ENCODE data around the gene PNLIPRP2.

PNLIPRP2 gene

GRCh38 chr10:116613471-116613870 lies 7.3 kb upstream of the PNLIPRP2 start:
- DNase-seq: no peak

GRCh38 chr10:116614796-116615195 lies 6.0 kb upstream of the PNLIPRP2 start:
- DNase-seq: no peak

GRCh38 chr10:116615199-116615776 lies 5.5 kb upstream of the PNLIPRP2 start:
- no peak for DNase-seq

- DNase-seq: no peak
Measured at GRCh38 chr10:116621476-116621875, 723 bp downstream of the PNLIPRP2 start.

- DNase-seq: no peak
Measured at GRCh38 chr10:116621934-116622655, 1.3 kb downstream of the PNLIPRP2 start.

DNA sequence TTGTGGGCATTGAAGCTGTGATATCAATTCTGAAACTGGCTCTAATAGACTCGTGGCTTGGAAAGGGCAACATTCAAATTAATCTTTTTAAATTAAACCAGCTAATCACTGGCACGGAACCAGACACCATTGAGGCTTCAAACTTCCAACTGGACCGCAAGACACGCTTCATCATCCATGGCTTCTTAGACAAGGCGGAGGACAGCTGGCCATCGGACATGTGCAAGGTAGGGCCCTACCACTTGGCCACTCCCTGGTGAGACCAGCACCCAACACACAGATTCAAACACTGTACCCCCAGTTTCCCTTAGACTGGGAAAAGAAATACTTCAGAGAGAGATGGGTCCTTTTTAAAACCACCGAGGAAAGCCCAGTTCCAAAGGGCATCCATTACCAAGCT lies 5.1 kb downstream of the PNLIPRP2 start:
- no peak for DNase-seq

GRCh38 chr10:116626815-116627214 lies 6.1 kb downstream of the PNLIPRP2 start:
- no peak for DNase-seq

GRCh38 chr10:116627386-116627933 lies 6.7 kb downstream of the PNLIPRP2 start:
- DNase-seq: no peak

DNA sequence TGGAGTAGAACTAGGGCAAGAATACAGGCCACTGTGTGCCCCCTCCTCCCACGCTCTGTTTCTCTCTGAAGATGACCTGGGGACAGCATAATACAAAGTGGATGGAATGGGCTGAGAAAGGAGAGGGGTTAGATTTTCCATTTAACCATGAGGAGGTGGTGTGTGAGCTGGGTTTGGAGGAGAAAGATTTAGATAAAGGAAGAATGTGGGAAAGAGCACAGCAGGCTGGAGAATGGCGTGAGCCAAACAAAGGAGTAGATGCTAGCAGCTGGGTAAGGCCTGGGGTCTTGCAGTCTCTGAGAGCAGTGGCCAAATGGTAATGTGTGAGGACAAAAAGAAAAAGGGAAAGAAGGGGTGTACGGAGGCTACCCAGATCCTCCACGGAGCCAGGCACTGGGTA lies 8.6 kb downstream of the PNLIPRP2 start:
- no peak for DNase-seq

- DNase-seq: no peak
Measured at GRCh38 chr10:116630020-116630419, 9.3 kb downstream of the PNLIPRP2 start.

GRCh38 chr10:116631871-116632295 lies 11.1 kb downstream of the PNLIPRP2 start:
- no peak for DNase-seq

GRCh38 chr10:116632596-116633215 lies 12.0 kb downstream of the PNLIPRP2 start:
- DNase-seq: no peak

- DNase-seq: no peak
Measured at GRCh38 chr10:116633216-116633600, 12.5 kb downstream of the PNLIPRP2 start.

GRCh38 chr10:116634126-116634975 lies 13.6 kb downstream of the PNLIPRP2 start:
- no peak for DNase-seq

DNA sequence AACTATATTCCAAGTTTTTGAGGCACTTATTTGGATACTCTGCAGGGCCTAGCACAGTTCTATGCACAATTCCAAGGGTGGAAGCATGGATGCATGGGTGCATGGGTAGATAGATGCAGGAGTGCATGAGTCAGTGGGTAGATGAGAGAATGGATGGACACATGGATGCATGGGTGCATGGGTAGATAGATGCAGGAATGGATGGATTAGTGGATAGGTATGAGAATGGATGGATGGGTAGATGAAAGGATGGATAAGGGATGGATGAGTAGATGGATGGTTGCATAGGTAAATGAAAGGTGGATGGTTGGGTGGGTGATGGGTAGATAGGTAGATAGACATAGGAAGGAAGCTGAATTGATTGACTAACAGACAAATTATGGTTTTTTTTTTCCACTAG lies 15.6 kb downstream of the PNLIPRP2 start:
- DNase-seq: no peak

GRCh38 chr10:116636976-116637375 lies 16.2 kb downstream of the PNLIPRP2 start:
- DNase-seq: no peak

DNA sequence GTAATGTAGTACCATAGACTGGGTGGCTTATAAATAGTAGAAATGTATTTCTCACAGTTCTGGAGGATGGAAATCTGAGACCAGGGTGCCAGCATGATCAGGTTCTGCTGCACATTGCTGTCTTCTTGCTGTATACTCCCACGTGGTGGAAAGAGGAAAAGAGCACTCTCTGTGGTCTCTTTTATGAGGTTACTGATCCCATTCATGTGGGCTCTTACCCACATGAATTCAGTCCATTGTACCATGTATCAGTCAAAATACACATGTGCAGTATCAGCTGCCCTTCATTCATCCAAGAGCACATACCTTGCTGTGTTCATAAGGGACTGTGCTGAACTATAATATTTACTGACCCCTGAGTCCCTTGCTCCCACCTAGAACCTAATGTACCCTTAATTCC lies 17.1 kb downstream of the PNLIPRP2 start:
- no peak for DNase-seq

DNA sequence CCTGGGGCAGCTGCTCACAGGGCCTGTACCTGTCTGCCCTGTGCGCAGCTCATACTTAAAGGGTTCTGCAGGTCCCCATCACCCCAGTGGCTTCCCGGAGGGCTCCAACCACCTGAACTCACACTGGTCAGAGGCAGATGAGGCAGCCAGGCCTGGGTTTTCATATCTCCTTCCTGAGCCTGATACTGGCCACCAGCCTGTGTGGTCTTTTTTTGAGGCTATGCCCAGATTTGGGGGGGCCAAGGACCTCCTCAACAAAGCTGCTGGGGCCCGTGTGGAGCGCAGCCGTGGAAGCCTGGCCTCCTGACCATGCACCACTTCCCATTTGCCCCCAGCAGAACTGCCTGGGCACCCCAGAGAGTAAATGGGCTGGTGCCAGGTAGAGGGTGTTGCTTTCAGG lies 25.7 kb downstream of the PNLIPRP2 start:
- no peak for DNase-seq

DNA sequence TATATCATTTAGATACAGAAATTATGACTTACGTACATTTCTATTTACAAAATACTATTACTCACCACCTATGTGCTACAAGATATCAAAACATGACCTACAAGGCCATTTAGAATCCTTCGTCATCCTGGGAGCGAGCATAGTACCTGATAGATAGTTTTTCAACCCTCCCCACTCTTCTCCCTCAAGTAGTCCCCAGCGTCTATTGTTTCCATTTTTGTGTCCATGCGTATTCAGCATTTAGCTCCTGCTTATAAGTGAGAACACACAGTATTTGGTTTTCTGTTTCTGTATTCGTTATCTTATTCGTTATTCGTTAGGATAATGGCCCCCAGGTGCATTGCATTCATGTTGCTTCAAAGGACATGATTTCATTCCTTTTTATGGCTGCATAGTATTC lies 28.1 kb downstream of the PNLIPRP2 start:
- no peak for DNase-seq

DNA sequence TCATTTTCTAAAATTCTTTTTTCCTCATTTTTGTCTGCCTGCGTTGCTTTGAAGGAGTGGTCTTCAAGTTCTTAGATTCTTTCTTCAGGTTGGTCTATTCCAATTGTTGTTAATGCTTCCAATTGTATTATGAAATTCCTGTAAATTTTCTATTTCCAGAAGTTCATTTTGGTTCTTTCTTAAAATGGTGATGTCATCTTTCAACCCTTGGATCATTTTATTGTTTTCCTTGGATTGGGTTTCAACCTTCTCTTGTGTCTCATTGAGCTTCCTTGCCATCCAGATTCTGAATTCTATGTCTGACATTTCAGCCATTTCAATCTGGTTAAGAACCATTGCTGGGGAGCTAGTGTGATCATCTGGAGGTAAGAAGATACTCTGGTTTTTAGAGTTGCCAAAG lies 33.1 kb downstream of the PNLIPRP2 start:
- DNase-seq: no peak

- no peak for DNase-seq
Measured at GRCh38 chr10:116654816-116655215, 34.1 kb downstream of the PNLIPRP2 start.

DNA sequence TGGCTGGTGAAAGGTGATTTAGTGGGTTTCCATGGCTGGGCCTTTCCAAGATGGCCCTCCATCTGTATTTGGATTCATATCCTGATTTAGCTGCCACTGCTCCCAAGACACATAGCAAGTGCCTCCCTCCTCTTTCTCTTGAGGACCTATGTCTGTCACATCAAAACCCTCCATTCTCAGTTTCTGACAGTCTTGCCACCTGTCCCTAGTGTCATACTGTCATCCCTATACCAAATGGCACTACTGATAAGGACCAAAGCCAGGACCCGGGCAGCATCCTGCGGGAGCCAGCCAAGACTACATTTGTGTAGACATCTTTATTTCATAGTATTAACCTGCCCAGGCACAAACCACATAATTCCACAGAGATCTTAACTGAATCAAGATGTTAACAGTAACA lies 34.8 kb downstream of the PNLIPRP2 start:
- DNase-seq: no peak

DNA sequence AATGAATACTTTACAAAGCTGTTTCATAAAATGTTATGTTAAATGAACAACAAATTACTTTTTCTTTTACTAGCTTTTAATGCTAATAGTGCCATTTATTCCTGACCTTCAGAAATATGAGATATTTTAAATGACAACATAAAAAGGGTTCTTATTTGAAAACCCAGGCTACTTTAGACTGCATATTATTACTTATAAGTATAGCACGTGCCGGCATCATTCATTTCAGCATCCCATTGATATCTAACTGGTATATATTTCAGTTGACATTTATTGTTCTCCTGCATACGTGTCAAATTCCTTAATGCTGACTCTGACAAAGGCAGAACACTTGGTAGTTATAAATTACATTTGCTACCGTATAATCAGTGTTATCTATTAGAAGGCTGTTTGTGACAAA lies 35.3 kb downstream of the PNLIPRP2 start:
- no peak for DNase-seq

Data from amniotic stem cell (primary cell).